HEK293 (cell line): ENCODE results near the gene THEMIS2.

Experiments
- CTCF ChIA-PET: fragments of 350-600 bp; formaldehyde crosslinking; extraction: SDS; loops from one replicate; lab custom pipeline; 2021; ENCODE audit warnings: antibody characterized with exemption; lab: Yijun Ruan, JAX
- POLR2A ChIA-PET: fragments of 300-600 bp; formaldehyde crosslinking; extraction: SDS; loops from one replicate; lab custom pipeline; 2020; ENCODE audit warnings: antibody characterized with exemption, inconsistent platforms; lab: Yijun Ruan, JAX
- H3K27ac ChIP-seq: fragments of 200-500 bp; sonication (Bioruptor generic); 2 replicates; pipeline ENCODE4 v1.5.1; 2014; ENCODE audit warnings: low read depth, low read length, control low read depth, inconsistent platforms; ENCODE audit errors: extremely low read depth
- H3K36me3 ChIP-seq, 2 experiments: fragments of 200-500 bp in 1 of 2; sonication (Bioruptor generic) in 1 of 2; 1 replicate in 1 of 2; 2 replicates in 1 of 2; pipeline ENCODE4 v1.5.1; 2014 to 2017; ENCODE audit warnings: inconsistent platforms in 2 of 2, low read length in 2 of 2; ENCODE audit not compliant: control insufficient read depth in 2 of 2, insufficient read depth in 1 of 2
- H3K4me1 ChIP-seq: fragments of 200-500 bp; sonication (Bioruptor generic); 2 replicates; pipeline ENCODE4 v1.5.1; 2014; ENCODE audit warnings: mild to moderate bottlenecking, low read length, inconsistent platforms; ENCODE audit not compliant: control insufficient read depth, insufficient read depth
- H3K4me3 ChIP-seq: 2 replicates; pipeline ENCODE4 v1.5.1; 2011; ENCODE audit warnings: low read depth, mild to moderate bottlenecking, control low read depth, low read length, moderate library complexity
- H3K9me3 ChIP-seq: fragments of 200-500 bp; sonication (Bioruptor generic); 2 replicates; pipeline ENCODE4 v1.5.1; 2014; ENCODE audit warnings: low read depth, low read length, inconsistent platforms; ENCODE audit not compliant: control insufficient read depth, insufficient read depth
- HIC1 ChIP-seq: fragments of 450-650 bp; formaldehyde crosslinking; IDR thresholded peaks from 2 replicates; pipeline ENCODE4 v1.5.1; 2016; ENCODE audit warnings: missing biosample characterization, missing genetic modification characterization
- KLF9 ChIP-seq: fragments of 450-650 bp; formaldehyde crosslinking; IDR thresholded peaks from 2 replicates; pipeline ENCODE4 v1.5.1; 2016; ENCODE audit warnings: missing biosample characterization, missing genetic modification characterization, low read depth
- ZNF335 ChIP-seq: fragments of 450-650 bp; formaldehyde crosslinking; conservative IDR thresholded peaks from 2 replicates; pipeline ENCODE4 v1.5.1; 2016; ENCODE audit warnings: missing biosample characterization, missing genetic modification characterization
- ZNF645 ChIP-seq: fragments of 450-650 bp; formaldehyde crosslinking; IDR thresholded peaks from 2 replicates; pipeline ENCODE4; 2016; ENCODE audit warnings: missing biosample characterization, missing genetic modification characterization
- ZNF776 ChIP-seq: fragments of 450-650 bp; formaldehyde crosslinking; IDR thresholded peaks from 2 replicates; pipeline ENCODE4 v1.5.0; 2017; ENCODE audit warnings: missing biosample characterization, missing genetic modification characterization, borderline replicate concordance
- ZNF830 ChIP-seq: fragments of 450-650 bp; IDR thresholded peaks from 2 replicates; pipeline ENCODE4 v1.5.0; 2018; ENCODE audit warnings: missing biosample characterization, missing genetic modification characterization, low read depth, mild to moderate bottlenecking, moderate library complexity
- ZSCAN23 ChIP-seq: fragments of 450-650 bp; formaldehyde crosslinking; IDR thresholded peaks from 2 replicates; pipeline ENCODE4 v1.5.1; 2016; ENCODE audit warnings: missing biosample characterization, missing genetic modification characterization
- TF ChIP-seq, protein P1 (sequence below): fragments of 450-650 bp; formaldehyde crosslinking; IDR thresholded peaks from 2 replicates; pipeline ENCODE4 v1.5.1; 2016; ENCODE audit warnings: missing biosample characterization, missing genetic modification characterization
- TF ChIP-seq, protein P2 (sequence below): fragments of 450-650 bp; formaldehyde crosslinking; IDR thresholded peaks from 2 replicates; pipeline ENCODE4 v1.5.1; 2016; ENCODE audit warnings: missing biosample characterization, missing genetic modification characterization
- TF ChIP-seq, protein P3 (sequence below): fragments of 450-650 bp; formaldehyde crosslinking; conservative IDR thresholded peaks from 2 replicates; pipeline ENCODE4 v1.5.1; 2016; ENCODE audit warnings: low read depth, missing biosample characterization, missing genetic modification characterization

THEMIS2 gene

GRCh38 chr1:27873671-27874384 is 1.5 kb downstream of the THEMIS2 start:
- no peaks in the 10 kb centered on the region for H3K9me3 ChIP-seq
- H3K27ac ChIP-seq: no peak overlapping the region
- ChIA-PET CTCF (no interaction called here), POLR2A (no interaction called here)
- H3K36me3 ChIP-seq: no peaks in the 10 kb centered on the region
- no peak overlapping the region for H3K4me3 ChIP-seq
- peaks cover 3% of the 10 kb centered on the region; the same call in 1 of the 2 replicates for H3K4me1 ChIP-seq
- no peak for TF ChIP-seq ZNF645 (tag by site-specific recombination)
- no peak for TF ChIP-seq ZNF830
- TF ChIP-seq, protein P1, sequence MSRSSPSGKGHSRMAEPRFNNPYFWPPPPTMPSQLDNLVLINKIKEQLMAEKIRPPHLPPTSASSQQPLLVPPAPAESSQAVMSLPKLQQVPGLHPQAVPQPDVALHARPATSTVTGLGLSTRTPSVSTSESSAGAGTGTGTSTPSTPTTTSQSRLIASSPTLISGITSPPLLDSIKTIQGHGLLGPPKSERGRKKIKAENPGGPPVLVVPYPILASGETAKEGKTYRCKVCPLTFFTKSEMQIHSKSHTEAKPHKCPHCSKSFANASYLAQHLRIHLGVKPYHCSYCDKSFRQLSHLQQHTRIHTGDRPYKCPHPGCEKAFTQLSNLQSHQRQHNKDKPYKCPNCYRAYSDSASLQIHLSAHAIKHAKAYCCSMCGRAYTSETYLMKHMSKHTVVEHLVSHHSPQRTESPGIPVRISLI: peak; percentile 29; the same call in 1 of the 2 replicates
- no peak for TF ChIP-seq KLF9 (tag by site-specific recombination)

DNA sequence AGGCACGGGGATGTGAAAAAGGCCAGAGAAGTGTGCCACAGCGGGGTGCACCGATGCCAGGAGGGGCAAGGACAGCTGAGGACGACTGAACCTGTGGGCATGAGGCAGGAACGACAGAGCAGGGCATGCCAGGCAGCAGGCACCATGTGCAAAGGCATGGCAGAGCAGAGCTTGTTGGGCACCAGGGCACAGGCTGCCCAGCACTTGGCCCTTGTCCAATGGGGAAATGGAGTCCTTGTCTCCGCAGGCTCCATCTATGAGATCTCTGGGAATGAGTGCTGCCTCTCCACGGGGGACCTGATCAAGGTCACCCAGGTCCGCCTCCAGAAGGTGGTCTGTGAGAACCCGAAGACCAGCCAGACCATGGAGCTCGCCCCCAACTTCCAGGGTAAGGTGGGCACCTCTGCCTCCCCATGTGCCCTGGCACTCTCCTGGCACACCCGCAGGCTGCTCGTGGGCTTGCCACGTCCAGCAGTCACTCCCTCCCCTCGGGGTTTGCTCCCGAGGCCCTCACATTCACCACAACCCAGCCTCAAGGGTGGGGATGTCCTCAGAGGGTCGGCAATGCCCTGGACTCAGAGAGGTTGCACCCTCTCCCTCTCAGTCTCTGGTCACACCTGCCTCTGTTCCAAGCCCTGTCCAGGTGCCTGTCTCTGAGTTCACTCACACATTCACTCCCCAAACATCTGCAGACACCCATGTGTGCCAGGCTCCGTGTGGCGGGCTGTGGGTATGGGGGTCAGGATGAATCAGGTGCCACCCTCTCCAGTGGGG is 4.2 kb downstream of the THEMIS2 start:
- CTCF ChIA-PET: interaction anchor here (0.6 to 0.7 kb wide), 2 partner anchors 72 to 358 kb away, joined by 3 read pairs; no protein-coding TSS in a partner anchor
- POLR2A ChIA-PET: interaction anchor here (0.6 to 1.2 kb wide), 2 partner anchors 25 to 46 kb away, joined by 3 to 4 read pairs; partner anchors contain the start of gene PPP1R8
- TF ChIP-seq, protein P2, sequence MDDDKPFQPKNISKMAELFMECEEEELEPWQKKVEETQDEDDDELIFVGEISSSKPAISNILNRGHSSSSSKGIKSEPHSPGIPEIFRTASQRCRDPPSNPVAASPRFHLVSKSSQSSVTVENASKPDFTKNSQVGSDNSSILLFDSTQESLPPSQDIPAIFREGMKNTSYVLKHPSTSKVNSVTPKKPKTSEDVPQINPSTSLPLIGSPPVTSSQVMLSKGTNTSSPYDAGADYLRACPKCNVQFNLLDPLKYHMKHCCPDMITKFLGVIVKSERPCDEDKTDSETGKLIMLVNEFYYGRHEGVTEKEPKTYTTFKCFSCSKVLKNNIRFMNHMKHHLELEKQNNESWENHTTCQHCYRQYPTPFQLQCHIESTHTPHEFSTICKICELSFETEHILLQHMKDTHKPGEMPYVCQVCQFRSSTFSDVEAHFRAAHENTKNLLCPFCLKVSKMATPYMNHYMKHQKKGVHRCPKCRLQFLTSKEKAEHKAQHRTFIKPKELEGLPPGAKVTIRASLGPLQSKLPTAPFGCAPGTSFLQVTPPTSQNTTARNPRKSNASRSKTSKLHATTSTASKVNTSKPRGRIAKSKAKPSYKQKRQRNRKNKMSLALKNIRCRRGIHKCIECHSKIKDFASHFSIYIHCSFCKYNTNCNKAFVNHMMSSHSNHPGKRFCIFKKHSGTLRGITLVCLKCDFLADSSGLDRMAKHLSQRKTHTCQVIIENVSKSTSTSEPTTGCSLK (tag by site-specific recombination): no peak
- TF ChIP-seq ZNF335 (tag by site-specific recombination) (no peak), ZSCAN23 (tag by site-specific recombination) (no peak), ZNF776 (no peak), HIC1 (tag by site-specific recombination) (peak; percentile 62)
- TF ChIP-seq, protein P3, sequence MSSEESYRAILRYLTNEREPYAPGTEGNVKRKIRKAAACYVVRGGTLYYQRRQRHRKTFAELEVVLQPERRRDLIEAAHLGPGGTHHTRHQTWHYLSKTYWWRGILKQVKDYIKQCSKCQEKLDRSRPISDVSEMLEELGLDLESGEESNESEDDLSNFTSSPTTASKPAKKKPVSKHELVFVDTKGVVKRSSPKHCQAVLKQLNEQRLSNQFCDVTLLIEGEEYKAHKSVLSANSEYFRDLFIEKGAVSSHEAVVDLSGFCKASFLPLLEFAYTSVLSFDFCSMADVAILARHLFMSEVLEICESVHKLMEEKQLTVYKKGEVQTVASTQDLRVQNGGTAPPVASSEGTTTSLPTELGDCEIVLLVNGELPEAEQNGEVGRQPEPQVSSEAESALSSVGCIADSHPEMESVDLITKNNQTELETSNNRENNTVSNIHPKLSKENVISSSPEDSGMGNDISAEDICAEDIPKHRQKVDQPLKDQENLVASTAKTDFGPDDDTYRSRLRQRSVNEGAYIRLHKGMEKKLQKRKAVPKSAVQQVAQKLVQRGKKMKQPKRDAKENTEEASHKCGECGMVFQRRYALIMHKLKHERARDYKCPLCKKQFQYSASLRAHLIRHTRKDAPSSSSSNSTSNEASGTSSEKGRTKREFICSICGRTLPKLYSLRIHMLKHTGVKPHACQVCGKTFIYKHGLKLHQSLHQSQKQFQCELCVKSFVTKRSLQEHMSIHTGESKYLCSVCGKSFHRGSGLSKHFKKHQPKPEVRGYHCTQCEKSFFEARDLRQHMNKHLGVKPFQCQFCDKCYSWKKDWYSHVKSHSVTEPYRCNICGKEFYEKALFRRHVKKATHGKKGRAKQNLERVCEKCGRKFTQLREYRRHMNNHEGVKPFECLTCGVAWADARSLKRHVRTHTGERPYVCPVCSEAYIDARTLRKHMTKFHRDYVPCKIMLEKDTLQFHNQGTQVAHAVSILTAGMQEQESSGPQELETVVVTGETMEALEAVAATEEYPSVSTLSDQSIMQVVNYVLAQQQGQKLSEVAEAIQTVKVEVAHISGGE: no peak
- H3K36me3 ChIP-seq: no peaks in the 10 kb centered on the region
- H3K9me3 ChIP-seq: no peaks in the 10 kb centered on the region
- no peak overlapping the region for H3K4me3 ChIP-seq
- H3K4me1 ChIP-seq: peaks cover 3% of the 10 kb centered on the region; the same call in 1 of the 2 replicates
- no peak overlapping the region for H3K27ac ChIP-seq
